Activated naive CD4-positive, alpha-beta T cell treated with anti-CD3 and anti-CD28 coated beads, Interleukin-2, amount 10 ng/mL, durations not matched to agents 7 days and 5 days (primary cell): ENCODE measurements around the gene APH1B.
"Not testable (repeated sequence)": the region's sequence is repeated elsewhere in the genome, so short reads cannot be mapped to it uniquely, and the experiment has no call there.

Experiments
- CTCF ChIA-PET: fragments of 350-600 bp; sonication (Branson Sonifier 250); formaldehyde crosslinking; loops from one replicate; lab custom pipeline; 2021; ENCODE audit warnings: antibody characterized with exemption; lab: Charles Lee
- DNase-seq: peaks from one replicate; pipeline ENCODE4 v3.0.0-alpha.2; 2020
- H3K27ac Mint-ChIP-seq: one replicate; pipeline ENCODE4 v1.8.0; 2021; ENCODE audit warnings: mild to moderate bottlenecking, moderate library complexity, mixed read lengths
- H3K27me3 Mint-ChIP-seq: one replicate; pipeline ENCODE4 v1.8.0; 2021; ENCODE audit warnings: mild to moderate bottlenecking, mixed read lengths
- H3K36me3 Mint-ChIP-seq: one replicate; pipeline ENCODE4 v1.8.0; 2021; ENCODE audit warnings: mixed read lengths
- H3K4me1 Mint-ChIP-seq: one replicate; pipeline ENCODE4 v1.8.0; 2021; ENCODE audit warnings: mixed read lengths
- H3K4me3 Mint-ChIP-seq: one replicate; pipeline ENCODE4 v1.8.0; 2021; ENCODE audit warnings: mild to moderate bottlenecking, moderate library complexity, mixed read lengths
- H3K9me3 Mint-ChIP-seq: one replicate; pipeline ENCODE4 v1.8.0; 2021; ENCODE audit warnings: mixed read lengths

Gene APH1B

DNA sequence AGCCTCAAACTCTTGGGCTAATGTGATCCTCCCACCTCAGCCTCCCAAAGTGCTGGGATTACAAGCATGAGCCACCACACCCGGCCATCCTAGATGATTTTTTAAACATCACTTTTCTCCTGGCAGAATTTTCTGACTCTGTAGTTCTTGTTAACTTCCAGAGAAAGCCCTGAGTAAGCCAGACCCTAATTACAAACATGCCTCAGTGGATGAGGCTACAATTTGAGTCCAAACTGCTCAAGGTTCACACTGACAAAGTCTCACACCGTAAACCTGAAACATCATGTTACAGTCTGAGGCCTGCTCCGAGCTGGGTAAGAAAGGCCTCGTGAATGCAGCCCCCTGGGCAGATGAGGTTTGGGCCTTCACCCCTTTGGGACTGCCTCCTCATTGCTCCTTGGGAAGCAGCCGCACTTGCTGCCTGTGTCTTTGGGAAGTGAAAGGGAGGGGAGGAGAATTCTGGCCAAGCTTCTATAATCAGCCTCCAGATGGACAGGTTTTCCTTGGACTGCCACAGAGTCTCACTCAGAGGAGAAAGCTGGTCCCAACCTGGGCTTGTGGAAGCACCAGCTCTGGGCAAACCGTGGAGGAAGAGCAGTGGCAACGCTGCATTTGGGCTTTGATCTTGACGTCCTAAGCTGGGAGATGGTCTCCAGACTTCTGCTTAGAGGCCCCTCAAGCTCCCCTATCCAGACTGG is 58.3 kb downstream of the APH1B start:
- H3K4me3 Mint-ChIP-seq = no peak overlapping the region
- no peaks in the 10 kb centered on the region for H3K9me3 Mint-ChIP-seq
- no peak for DNase-seq
- H3K36me3 Mint-ChIP-seq = no peaks in the 10 kb centered on the region
- CTCF ChIA-PET = no interaction called here
- H3K27me3 Mint-ChIP-seq = peaks cover 23% of the 10 kb centered on the region
- no peaks in the 10 kb centered on the region for H3K4me1 Mint-ChIP-seq
- no peak overlapping the region for H3K27ac Mint-ChIP-seq

DNA sequence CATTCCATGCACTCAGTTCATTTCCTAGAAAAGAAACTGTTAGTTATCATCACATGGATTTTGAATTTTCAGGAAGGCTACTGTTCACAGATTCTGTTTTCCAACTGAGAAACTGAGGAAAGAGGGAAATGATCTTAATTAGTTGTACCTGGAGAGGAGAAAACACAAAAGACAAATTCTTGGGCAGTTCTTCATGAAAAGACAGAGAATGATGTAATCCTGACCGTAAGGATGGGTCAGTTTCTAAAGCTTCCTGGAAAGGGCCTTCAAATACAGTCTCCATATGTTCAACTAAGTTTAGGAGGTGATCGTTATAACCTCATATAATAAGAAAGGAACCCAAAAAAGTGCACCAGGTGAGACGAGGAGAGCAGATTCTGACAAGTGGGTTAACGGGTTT is 59.6 kb downstream of the APH1B start:
- Mint-ChIP-seq H3K27me3 (peaks cover 36% of the 10 kb centered on the region), H3K4me3 (no peak overlapping the region), H3K9me3 (no peaks in the 10 kb centered on the region), H3K27ac (no peak overlapping the region), H3K4me1 (no peaks in the 10 kb centered on the region), H3K36me3 (no peaks in the 10 kb centered on the region)
- CTCF ChIA-PET = interaction anchor here (1.0 kb wide), 1 partner anchor 65 kb away, joined by 3 read pairs; no protein-coding TSS in a partner anchor
- DNase-seq = no peak

DNA sequence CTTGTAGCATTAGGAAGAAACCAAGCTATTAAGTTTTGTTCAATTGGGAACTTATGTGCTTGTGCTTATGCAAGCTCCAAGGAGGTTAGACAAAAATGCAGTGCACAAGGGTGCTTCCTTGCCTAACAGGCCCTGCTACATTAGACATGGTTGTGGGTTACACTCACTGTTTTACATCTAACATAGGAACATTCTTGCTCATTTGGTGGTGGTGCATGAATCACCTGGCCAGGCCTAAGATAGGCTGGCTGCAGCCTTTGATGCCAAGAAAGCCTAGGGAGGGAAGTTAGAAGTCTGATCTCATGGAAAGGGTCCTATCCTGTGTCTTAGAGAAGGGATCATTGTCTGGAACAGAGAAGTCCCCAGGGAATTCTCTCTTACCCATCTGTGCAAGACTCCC is 60.8 kb downstream of the APH1B start:
- Mint-ChIP-seq H3K4me1 (no peaks in the 10 kb centered on the region), H3K9me3 (no peaks in the 10 kb centered on the region), H3K27ac (no peak overlapping the region), H3K36me3 (no peaks in the 10 kb centered on the region), H3K27me3 (peaks cover 36% of the 10 kb centered on the region), H3K4me3 (no peak overlapping the region)
- DNase-seq = no peak
- CTCF ChIA-PET = interaction anchor here (1.0 kb wide), 1 partner anchor 64 kb away, joined by 3 read pairs; no protein-coding TSS in a partner anchor

DNA sequence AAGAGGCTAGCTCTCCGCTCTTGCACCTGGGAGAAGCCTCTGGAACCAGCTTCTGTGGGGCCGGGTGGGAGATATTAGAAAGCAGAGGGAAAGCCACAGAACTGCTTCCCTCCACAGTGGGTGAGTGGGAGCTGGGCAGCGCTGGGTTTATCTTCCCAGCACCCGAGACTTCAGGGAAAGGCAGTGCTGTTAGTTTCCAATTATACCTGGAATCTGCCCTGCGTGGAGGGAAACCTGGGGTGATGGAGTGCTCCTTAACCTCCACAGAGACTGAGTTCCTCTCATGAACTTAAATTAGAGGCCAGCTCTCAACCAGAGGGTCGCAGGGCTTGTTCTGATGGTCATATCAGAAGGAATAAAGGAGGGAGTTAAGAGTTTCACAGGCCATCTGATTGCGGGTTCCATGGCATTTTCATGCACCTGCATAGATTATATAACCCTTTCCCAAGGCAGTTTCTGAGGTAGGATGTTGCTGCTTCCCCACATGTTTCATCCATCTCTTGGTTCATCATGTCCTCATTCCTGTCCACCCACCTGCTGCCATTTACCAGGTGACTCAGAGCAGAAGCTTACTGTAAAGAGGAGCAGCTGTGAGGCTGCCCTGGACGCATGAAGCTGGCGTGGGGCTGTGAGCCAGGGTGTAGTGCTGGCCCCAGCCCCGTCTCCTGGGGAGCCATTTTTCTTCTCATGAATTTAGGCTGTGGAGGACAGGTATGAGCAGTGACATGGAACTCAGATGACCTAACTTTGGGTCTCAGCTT is 61.8 kb downstream of the APH1B start:
- Mint-ChIP-seq H3K27me3 (peaks cover 31% of the 10 kb centered on the region), H3K36me3 (no peaks in the 10 kb centered on the region), H3K9me3 (no peaks in the 10 kb centered on the region), H3K4me1 (no peaks in the 10 kb centered on the region), H3K27ac (no peak overlapping the region), H3K4me3 (no peak overlapping the region)
- CTCF ChIA-PET = no interaction called here
- no peak for DNase-seq

DNA sequence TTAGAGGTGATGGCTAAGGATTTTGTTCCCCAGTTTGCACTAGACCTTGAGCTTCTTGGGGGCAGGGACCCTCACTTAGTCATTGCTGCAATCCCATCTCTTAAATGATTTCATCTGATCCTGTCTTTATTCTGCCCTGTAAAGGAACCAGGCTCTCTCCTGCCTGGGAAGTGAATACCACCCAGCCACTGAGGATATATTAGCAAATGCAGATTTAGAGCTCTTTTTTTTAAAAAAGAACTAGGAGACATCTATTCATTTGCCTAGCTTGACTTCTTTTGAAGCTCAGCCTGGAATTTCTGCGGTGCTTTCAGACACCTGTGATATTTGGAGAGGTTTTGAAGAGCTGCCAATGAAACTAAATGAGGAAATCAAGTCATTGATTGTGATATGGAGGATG is 62.4 kb downstream of the APH1B start:
- no peak overlapping the region for H3K4me3 Mint-ChIP-seq
- CTCF ChIA-PET = no interaction called here
- H3K4me1 Mint-ChIP-seq = no peaks in the 10 kb centered on the region
- no peak overlapping the region for H3K27ac Mint-ChIP-seq
- DNase-seq = no peak
- no peaks in the 10 kb centered on the region for H3K36me3 Mint-ChIP-seq
- H3K9me3 Mint-ChIP-seq = no peaks in the 10 kb centered on the region
- peaks cover 34% of the 10 kb centered on the region for H3K27me3 Mint-ChIP-seq

DNA sequence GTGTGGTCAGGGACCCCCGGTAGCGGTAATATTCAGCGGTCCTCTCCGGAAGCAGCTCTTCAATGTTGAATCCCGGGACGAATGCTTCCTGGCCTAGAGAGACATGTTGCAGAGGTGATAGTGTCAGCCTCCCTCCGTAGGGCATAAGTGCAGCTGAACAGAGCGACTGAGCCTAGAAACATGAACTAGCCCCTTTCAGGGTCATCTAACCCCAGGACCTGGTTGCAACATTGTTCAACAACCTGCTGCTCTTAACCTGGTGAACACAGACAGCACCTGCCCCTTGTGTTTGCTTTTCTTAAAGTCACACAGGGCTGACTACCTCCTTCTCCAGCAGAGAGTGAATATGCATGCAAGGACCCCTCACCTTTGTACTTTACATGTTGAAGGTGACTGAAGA is 62.9 kb downstream of the APH1B start:
- CTCF ChIA-PET = no interaction called here
- no peaks in the 10 kb centered on the region for H3K9me3 Mint-ChIP-seq
- no peaks in the 10 kb centered on the region for H3K4me1 Mint-ChIP-seq
- no peak overlapping the region for H3K4me3 Mint-ChIP-seq
- no peak overlapping the region for H3K27ac Mint-ChIP-seq
- peaks cover 39% of the 10 kb centered on the region for H3K27me3 Mint-ChIP-seq
- H3K36me3 Mint-ChIP-seq = no peaks in the 10 kb centered on the region
- DNase-seq = no peak

DNA sequence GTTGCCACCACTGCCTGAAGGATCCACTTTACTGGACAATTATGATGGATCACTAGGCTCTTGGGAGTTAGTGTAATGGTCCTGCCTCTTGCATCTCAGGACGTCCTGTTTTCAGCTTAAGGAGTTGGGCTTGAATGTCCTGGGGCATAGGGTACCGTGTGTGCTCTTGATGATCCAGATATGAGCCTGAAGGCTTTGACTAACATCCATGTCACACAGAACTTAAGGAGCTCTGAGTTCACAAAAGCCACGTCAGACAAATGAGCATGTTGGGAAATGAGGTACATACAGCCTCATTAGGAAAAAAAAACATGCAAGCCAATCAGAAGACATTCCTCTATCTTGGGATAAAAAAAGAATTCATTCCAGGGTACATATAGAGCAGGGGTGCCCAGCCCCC is 63.5 kb downstream of the APH1B start:
- Mint-ChIP-seq H3K9me3 (no peaks in the 10 kb centered on the region), H3K36me3 (no peaks in the 10 kb centered on the region), H3K27ac (no peak overlapping the region), H3K27me3 (peaks cover 37% of the 10 kb centered on the region), H3K4me3 (no peak overlapping the region), H3K4me1 (no peaks in the 10 kb centered on the region)
- DNase-seq = no peak
- CTCF ChIA-PET = no interaction called here

DNA sequence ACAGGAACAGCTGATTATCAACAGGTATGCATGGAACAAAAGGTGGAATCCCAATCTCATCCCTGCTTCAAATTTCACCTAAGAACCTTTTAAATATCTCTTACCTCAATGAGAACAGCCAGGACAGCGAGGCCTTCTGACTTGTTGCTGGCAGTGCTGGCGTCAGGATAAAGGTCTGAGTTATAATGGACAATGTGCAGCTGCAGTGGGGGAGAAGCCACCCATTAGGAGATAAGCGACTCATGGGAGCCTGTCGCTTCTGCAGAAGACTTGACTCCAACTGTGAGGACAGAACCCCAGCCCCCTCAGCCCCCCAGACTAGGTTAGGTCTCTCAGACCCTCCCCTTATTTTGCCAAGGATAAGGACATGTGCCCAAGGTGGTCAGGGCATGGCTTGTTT is 64.5 kb downstream of the APH1B start:
- DNase-seq = no peak
- H3K36me3 Mint-ChIP-seq = no peaks in the 10 kb centered on the region
- no peak overlapping the region for H3K4me3 Mint-ChIP-seq
- CTCF ChIA-PET = no interaction called here
- H3K9me3 Mint-ChIP-seq = no peaks in the 10 kb centered on the region
- H3K4me1 Mint-ChIP-seq = no peaks in the 10 kb centered on the region
- H3K27ac Mint-ChIP-seq = no peak overlapping the region
- peaks cover 35% of the 10 kb centered on the region for H3K27me3 Mint-ChIP-seq

DNA sequence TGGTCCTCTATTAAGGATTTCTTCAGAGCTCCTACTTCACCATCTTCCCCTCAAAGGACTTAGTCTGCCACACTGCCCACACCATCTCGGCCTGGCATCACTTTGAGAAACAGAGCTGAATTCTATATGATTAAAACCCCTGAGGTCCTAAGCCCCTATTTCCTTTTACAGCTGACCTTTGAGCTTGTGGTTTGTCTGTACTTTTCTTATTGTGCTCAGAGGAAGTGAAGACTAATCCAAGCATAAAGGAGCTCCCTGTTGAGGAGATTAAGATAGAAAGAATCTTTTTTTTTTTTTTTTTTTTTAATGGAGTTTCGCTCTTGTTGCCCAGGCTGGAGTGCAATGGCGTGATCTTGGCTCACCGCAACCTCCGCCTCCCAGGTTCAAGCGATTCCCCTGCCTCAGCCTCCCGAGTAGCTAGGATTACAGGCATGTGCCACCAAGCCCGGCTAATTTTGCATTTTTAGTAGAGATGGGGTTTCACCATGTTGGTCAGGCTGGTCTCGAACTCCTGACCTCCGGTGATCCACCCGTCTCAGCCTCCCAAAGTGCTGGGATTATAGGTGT is 65.7 kb downstream of the APH1B start:
- H3K27ac Mint-ChIP-seq, CTCF ChIA-PET, H3K36me3 Mint-ChIP-seq, DNase-seq, H3K4me3 Mint-ChIP-seq, H3K9me3 Mint-ChIP-seq, H3K4me1 Mint-ChIP-seq: not testable (repeated sequence)
- H3K27me3 Mint-ChIP-seq = peaks cover 35% of the 10 kb centered on the region

DNA sequence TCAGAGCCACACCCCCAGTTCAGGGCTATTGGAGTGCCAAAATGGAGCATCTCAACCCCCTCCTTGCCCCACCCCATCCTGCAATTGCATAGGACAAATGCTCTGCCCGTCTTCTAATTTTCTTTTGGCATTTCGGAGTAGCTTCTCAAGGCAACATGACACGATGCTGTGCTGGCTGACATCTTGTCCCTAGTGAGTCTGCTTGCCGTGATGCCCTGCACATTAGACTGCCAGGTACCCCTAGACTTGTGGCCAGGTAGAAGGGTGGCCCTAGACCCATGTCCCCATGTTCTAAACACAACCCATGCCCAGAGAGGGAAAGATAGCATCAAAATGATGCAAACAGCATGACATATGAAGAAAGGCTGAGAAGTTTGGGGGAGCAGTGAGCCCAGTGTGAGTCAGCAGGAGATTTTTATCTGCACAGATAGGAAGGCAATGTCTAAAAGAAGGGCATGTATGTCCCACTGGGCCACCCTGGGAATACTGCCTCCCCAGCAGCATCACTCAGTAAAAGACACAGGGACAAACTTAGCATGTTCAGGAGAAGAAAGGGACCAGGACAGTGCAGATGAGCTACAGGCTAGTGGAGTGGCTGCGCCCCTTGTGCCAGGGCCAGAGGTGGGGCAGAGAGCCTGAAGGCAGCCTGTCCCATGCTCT is 67.5 kb downstream of the APH1B start:
- Mint-ChIP-seq H3K27ac (no peak overlapping the region), H3K9me3 (no peaks in the 10 kb centered on the region), H3K4me3 (no peak overlapping the region), H3K36me3 (no peaks in the 10 kb centered on the region), H3K27me3 (peaks cover 32% of the 10 kb centered on the region), H3K4me1 (no peaks in the 10 kb centered on the region)
- DNase-seq = no peak
- CTCF ChIA-PET = no interaction called here

DNA sequence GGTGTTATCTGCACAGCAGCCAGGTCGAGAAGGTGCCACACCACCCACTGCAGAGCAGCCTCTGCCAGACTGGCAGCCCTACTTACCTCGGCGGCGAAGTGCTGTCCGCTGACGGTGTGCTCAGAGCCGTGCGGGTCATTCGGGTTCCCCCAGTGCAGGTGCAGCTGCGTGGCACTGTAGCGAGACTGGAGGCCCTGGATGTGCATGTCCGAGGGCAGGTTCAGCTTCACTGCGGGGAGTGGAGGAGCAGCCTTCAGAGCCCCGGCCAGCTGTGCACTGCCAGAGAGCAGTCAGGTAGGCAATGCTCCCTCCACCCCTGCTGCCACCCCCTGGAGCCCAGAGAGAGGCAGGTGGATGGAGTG is 68.0 kb downstream of the APH1B start:
- CTCF ChIA-PET = no interaction called here
- H3K27me3 Mint-ChIP-seq = peaks cover 31% of the 10 kb centered on the region
- no peak overlapping the region for H3K27ac Mint-ChIP-seq
- H3K9me3 Mint-ChIP-seq = no peaks in the 10 kb centered on the region
- DNase-seq = no peak
- H3K4me1 Mint-ChIP-seq = no peaks in the 10 kb centered on the region
- H3K4me3 Mint-ChIP-seq = no peak overlapping the region
- no peaks in the 10 kb centered on the region for H3K36me3 Mint-ChIP-seq

DNA sequence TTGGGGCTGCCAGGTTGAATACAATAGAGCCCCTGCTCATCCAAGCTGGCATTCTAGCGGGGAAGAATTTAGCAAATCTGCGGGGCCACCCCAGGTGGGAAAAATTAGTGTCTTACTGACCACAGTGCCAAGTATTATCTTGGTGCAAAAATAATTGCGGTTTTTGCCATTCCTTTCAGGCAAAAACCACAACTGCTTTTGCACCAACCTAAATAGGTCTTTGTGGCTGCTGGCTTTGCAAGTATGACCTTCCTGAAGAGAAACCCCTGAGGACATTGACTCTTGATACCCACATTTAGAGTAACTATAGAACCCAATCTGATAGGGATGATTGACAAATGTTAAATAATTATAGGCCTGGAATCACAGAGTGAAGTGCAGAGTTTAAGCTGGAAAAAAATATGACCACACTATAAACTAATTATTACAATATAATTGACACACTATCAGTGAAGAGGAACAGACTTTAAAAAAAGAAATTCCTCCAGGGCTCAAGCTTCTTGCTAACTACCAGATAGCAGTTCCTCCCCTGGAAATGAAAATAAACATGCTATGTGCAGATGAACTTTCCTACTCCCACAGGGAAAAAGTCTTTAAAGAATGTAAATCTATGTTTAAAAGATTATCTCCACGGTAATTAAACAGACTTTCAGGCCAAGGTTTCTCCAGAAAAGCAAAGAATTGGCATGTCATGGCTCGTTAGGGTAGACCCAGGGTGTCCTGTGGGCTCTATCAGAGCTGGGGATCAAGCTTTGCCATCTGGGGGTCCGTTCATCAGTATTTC is 69.9 kb downstream of the APH1B start:
- CTCF ChIA-PET = no interaction called here
- no peak overlapping the region for H3K4me3 Mint-ChIP-seq

DNA sequence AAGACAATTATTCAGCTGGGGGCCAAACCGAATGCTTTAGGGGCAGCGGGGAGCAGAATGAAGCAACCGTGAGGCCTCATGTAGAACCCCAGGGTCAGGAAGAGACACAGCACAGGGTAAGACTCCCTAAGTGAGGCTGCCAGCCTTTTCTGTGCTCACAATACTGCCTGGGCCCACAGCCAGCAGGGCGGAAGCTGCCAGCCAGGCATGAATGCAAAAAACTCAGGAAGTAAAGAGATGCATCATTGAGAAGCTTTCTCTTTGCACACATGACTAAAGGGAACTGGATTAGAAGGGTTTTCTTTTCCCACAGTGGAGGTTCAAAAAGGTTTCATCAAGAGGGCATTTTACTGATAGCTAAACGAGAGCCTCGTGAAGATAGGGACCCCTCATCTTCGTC is 71.0 kb downstream of the APH1B start:
- H3K4me3 Mint-ChIP-seq = no peak overlapping the region
- no peak overlapping the region for H3K27ac Mint-ChIP-seq
- no peaks in the 10 kb centered on the region for H3K9me3 Mint-ChIP-seq
- peaks cover 33% of the 10 kb centered on the region for H3K27me3 Mint-ChIP-seq
- CTCF ChIA-PET = no interaction called here
- no peak for DNase-seq
- no peaks in the 10 kb centered on the region for H3K4me1 Mint-ChIP-seq
- H3K36me3 Mint-ChIP-seq = no peaks in the 10 kb centered on the region

More for the DNA sequence above, 69.9 kb downstream of the APH1B start:
- H3K27me3 Mint-ChIP-seq = peaks cover 25% of the 10 kb centered on the region
- H3K9me3 Mint-ChIP-seq = no peaks in the 10 kb centered on the region
- no peaks in the 10 kb centered on the region for H3K36me3 Mint-ChIP-seq
- H3K27ac Mint-ChIP-seq = no peak overlapping the region
- no peak for DNase-seq
- H3K4me1 Mint-ChIP-seq = no peaks in the 10 kb centered on the region

DNA sequence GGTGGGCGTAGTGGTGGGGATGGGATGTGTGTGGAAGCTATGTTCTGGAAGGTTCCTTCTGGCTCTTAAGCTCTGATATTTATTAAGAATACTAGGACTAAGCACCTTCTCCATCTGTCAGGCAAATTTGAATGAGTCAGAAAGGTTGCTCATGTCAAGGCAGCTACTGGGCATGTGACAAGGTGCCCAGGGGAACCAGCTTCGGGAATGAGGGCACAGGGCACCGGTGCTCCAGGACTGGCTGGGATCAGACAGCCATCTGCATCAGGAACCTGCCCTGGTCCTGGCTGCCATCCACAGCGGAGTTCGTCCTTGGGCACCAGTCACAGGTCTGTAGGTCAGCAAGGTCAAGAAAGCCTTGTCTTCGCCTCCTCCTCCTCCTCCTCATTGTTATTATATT is 71.8 kb downstream of the APH1B start:
- Mint-ChIP-seq H3K27me3 (peaks cover 35% of the 10 kb centered on the region), H3K9me3 (no peaks in the 10 kb centered on the region), H3K36me3 (no peaks in the 10 kb centered on the region), H3K4me3 (no peak overlapping the region), H3K4me1 (no peaks in the 10 kb centered on the region), H3K27ac (no peak overlapping the region)
- DNase-seq = no peak
- CTCF ChIA-PET = no interaction called here
